Measurements from ENCODE around the gene COPG2. TPM values are rescaled to one million over a fixed set of nuclear protein-coding genes. Genes with fewer than 3 reads are reported as not detected.

Gene COPG2
- total and polyA plus RNA-seq, 5 donors, result 9.4 to 18.1 (median 15.0) TPM

GRCh38 chr7:130500463-130500862 lies 168.1 kb downstream of the COPG2 start:
- no peaks in the 10 kb centered on the region for H3K9me3 ChIP-seq (ENCODE audit: control insufficient read depth, low read length)
- intact Hi-C loops (cut with DNase I), result loop anchor here in 1 of 4 donors (10.0 kb wide), 1 partner anchor 164 kb away; the partner anchor contains the start of gene COPG2

GRCh38 chr7:130494431-130494858 lies 174.1 kb downstream of the COPG2 start:
- intact Hi-C loops (cut with DNase I), result no loop called here
- DNase-seq (no peak), ATAC-seq (peak; percentile 71 to 87)
- Histone ChIP-seq H3K4me3 (ENCODE audit: low read length) (no peak overlapping the region), H3K9me3 (ENCODE audit: control insufficient read depth, low read length) (no peaks in the 10 kb centered on the region), H3K27me3 (ENCODE audit: control insufficient read depth, insufficient read depth) (no peaks in the 10 kb centered on the region), H3K27ac (ENCODE audit: low read length) (no peak overlapping the region), H3K4me1 (ENCODE audit: control insufficient read depth, insufficient read depth, low read length) (peaks cover 3% of the 10 kb centered on the region)
- 21% methylated on average over 2 of the region's 2 CpGs for WGBS

More at GRCh38 chr7:130500463-130500862, 168.1 kb downstream of the COPG2 start:
- Histone ChIP-seq H3K27ac (ENCODE audit: low read length) (no peak overlapping the region), H3K4me1 (ENCODE audit: control insufficient read depth, insufficient read depth, low read length) (no peaks in the 10 kb centered on the region), H3K4me3 (ENCODE audit: low read length) (no peak overlapping the region), H3K27me3 (ENCODE audit: control insufficient read depth, insufficient read depth) (no peaks in the 10 kb centered on the region)
- WGBS, result 79% methylated on average over 8 of the region's 8 CpGs
- ATAC-seq (no peak), DNase-seq (no peak)

GRCh38 chr7:130493275-130493873 lies 175.2 kb downstream of the COPG2 start:
- intact Hi-C loops (cut with DNase I), result no loop called here
- H3K4me3 ChIP-seq (ENCODE audit: low read length), result peak overlapping the region; percentile 57
- WGBS, result 39% methylated on average over 13 of the region's 13 CpGs
- H3K9me3 ChIP-seq (ENCODE audit: control insufficient read depth, low read length), result no peaks in the 10 kb centered on the region
- ATAC-seq (no peak), DNase-seq (peak in 1 of 3 donors; percentile 20)
- no peak overlapping the region for H3K27ac ChIP-seq (ENCODE audit: low read length)
- H3K27me3 ChIP-seq (ENCODE audit: control insufficient read depth, insufficient read depth), result no peaks in the 10 kb centered on the region
- peaks cover 3% of the 10 kb centered on the region for H3K4me1 ChIP-seq (ENCODE audit: control insufficient read depth, insufficient read depth, low read length)

- peak overlapping the region; percentile 57 for H3K4me3 ChIP-seq (ENCODE audit: low read length)
- H3K9me3 ChIP-seq (ENCODE audit: control insufficient read depth, low read length), result no peaks in the 10 kb centered on the region
- intact Hi-C loops (cut with DNase I), result no loop called here
- peaks cover 3% of the 10 kb centered on the region for H3K4me1 ChIP-seq (ENCODE audit: control insufficient read depth, insufficient read depth, low read length)
- DNase-seq (peak in 1 of 3 donors; percentile 50), ATAC-seq (no peak)
- no peak overlapping the region for H3K27ac ChIP-seq (ENCODE audit: low read length)
- WGBS, result 50% methylated on average over 50 of the region's 50 CpGs
- H3K27me3 ChIP-seq (ENCODE audit: control insufficient read depth, insufficient read depth), result no peaks in the 10 kb centered on the region
Measured at GRCh38 chr7:130492523-130493274, 175.8 kb downstream of the COPG2 start.

- Histone ChIP-seq H3K4me3 (ENCODE audit: low read length) (peak within 1 kb of the TSS; percentile 57), H3K27me3 (ENCODE audit: control insufficient read depth, insufficient read depth) (no peaks in the 10 kb centered on the region), H3K9me3 (ENCODE audit: control insufficient read depth, low read length) (no peaks in the 10 kb centered on the region), H3K4me1 (ENCODE audit: control insufficient read depth, insufficient read depth, low read length) (peaks cover 3% of the 10 kb centered on the region), H3K27ac (ENCODE audit: low read length) (no peak within 1 kb of the TSS)
- WGBS, result 59% methylated on average over 71 of the region's 71 CpGs
- intact Hi-C loops (cut with DNase I), result no loop called here
- ATAC-seq (peak; percentile 55 to 56), DNase-seq (peak; percentile 33 to 73 (median 58))
Measured at GRCh38 chr7:130491841-130492522, 176.6 kb downstream of the COPG2 start, which contains the start of gene MEST. Gene MEST (plus strand): TSS chr7:130492085. CDS start chr7:130492314, 229 bp downstream.

- Histone ChIP-seq H3K27me3 (ENCODE audit: control insufficient read depth, insufficient read depth) (no peaks in the 10 kb centered on the region), H3K9me3 (ENCODE audit: control insufficient read depth, low read length) (no peaks in the 10 kb centered on the region), H3K4me1 (ENCODE audit: control insufficient read depth, insufficient read depth, low read length) (peaks cover 3% of the 10 kb centered on the region), H3K4me3 (ENCODE audit: low read length) (peak overlapping the region; percentile 57), H3K27ac (ENCODE audit: low read length) (no peak overlapping the region)
- WGBS, result 51% methylated on average over 62 of the region's 62 CpGs
- ATAC-seq (peak; percentile 49 to 60), DNase-seq (peak; percentile 42 to 82 (median 77))
- intact Hi-C loops (cut with DNase I), result no loop called here
Measured at GRCh38 chr7:130490888-130491804, 177.4 kb downstream of the COPG2 start.

GRCh38 chr7:130490311-130490791 lies 178.2 kb downstream of the COPG2 start:
- Histone ChIP-seq H3K9me3 (ENCODE audit: control insufficient read depth, low read length) (no peaks in the 10 kb centered on the region), H3K27ac (ENCODE audit: low read length) (no peak overlapping the region), H3K27me3 (ENCODE audit: control insufficient read depth, insufficient read depth) (no peaks in the 10 kb centered on the region), H3K4me3 (ENCODE audit: low read length) (peak overlapping the region; percentile 57), H3K4me1 (ENCODE audit: control insufficient read depth, insufficient read depth, low read length) (peaks cover 3% of the 10 kb centered on the region)
- DNase-seq, result peak in 1 of 3 donors; percentile 46
- ATAC-seq, result no peak
- WGBS, result 70% methylated on average over 21 of the region's 21 CpGs
- intact Hi-C loops (cut with DNase I), result no loop called here

GRCh38 chr7:130489140-130489983 lies 179.2 kb downstream of the COPG2 start:
- 40% methylated on average over 10 of the region's 10 CpGs for WGBS
- Histone ChIP-seq H3K4me1 (ENCODE audit: control insufficient read depth, insufficient read depth, low read length) (peaks cover 3% of the 10 kb centered on the region), H3K27me3 (ENCODE audit: control insufficient read depth, insufficient read depth) (no peaks in the 10 kb centered on the region), H3K27ac (ENCODE audit: low read length) (no peak overlapping the region), H3K4me3 (ENCODE audit: low read length) (no peak overlapping the region), H3K9me3 (ENCODE audit: control insufficient read depth, low read length) (no peaks in the 10 kb centered on the region)
- intact Hi-C loops (cut with DNase I), result no loop called here
- no peak for DNase-seq
- ATAC-seq, result peak; percentile 23 to 28

GRCh38 chr7:130488392-130489139 lies 180.0 kb downstream of the COPG2 start:
- DNase-seq (no peak), ATAC-seq (no peak)
- no peak overlapping the region for H3K4me3 ChIP-seq (ENCODE audit: low read length)
- intact Hi-C loops (cut with DNase I), result no loop called here
- H3K9me3 ChIP-seq (ENCODE audit: control insufficient read depth, low read length), result no peaks in the 10 kb centered on the region
- H3K4me1 ChIP-seq (ENCODE audit: control insufficient read depth, insufficient read depth, low read length), result peaks cover 3% of the 10 kb centered on the region
- 56% methylated on average over 7 of the region's 7 CpGs for WGBS
- no peak overlapping the region for H3K27ac ChIP-seq (ENCODE audit: low read length)
- H3K27me3 ChIP-seq (ENCODE audit: control insufficient read depth, insufficient read depth), result no peaks in the 10 kb centered on the region

All from right cardiac atrium (tissue), 5 donors.